Measurements from ENCODE around the gene TCEAL6. TPM values are rescaled to one million over a fixed set of nuclear protein-coding genes. Genes with fewer than 3 reads are reported as not detected.
A peak's percentile ranks its signal among the peaks of the same experiment; 100 is the strongest.
"Not testable (repeated sequence)": the region's sequence is repeated elsewhere in the genome, so short reads cannot be mapped to it uniquely, and the experiment has no call there.

The TCEAL6 gene
- total RNA-seq, 3 donors from 2014 or later (not counting 1 experiment from before 2014, with no cell fraction given) = not detected

GRCh38 chrX:102154900-102155805 is 12.9 kb upstream of the TCEAL6 start:
- ATAC-seq = peak; percentile 19 to 47 (median 41)
- H3K4me1 Mint-ChIP-seq = peaks cover 19 to 23% of the 10 kb centered on the region in 2 donors
- no peaks in the 10 kb centered on the region for H3K36me3 Mint-ChIP-seq
- H3K4me1 ChIP-seq (ENCODE audit: control insufficient read depth, insufficient read depth, low read length) = peaks cover 5% of the 10 kb centered on the region
- no peaks in the 10 kb centered on the region for H3K9me3 ChIP-seq (ENCODE audit: control insufficient read depth, insufficient read depth, low read length)
- no peaks in the 10 kb centered on the region for H3K36me3 ChIP-seq (ENCODE audit: control insufficient read depth, insufficient read depth, low read length)
- peak overlapping the region; percentile 53 for H3K4me3 ChIP-seq (ENCODE audit: low read length)
- peaks cover 11 to 32% of the 10 kb centered on the region in 2 donors for H3K27me3 Mint-ChIP-seq (ENCODE audit: low read depth in 2 of 2)
- intact Hi-C loops (cut with micrococcal nuclease) = no loop called here
- peak overlapping the region; percentile 81 to 90 for H3K27ac Mint-ChIP-seq
- peak in 1 of 2 donors; percentile 49 for DNase-seq
- no peaks in the 10 kb centered on the region for H3K9me3 Mint-ChIP-seq
- H3K4me3 Mint-ChIP-seq = peak overlapping the region; percentile 97
- H3K27me3 ChIP-seq (ENCODE audit: control insufficient read depth, insufficient read depth, low read length) = no peaks in the 10 kb centered on the region
- no peak for TF ChIP-seq CTCF (IDR thresholded peaks at IDR 0.05)
- 3% methylated on average over 15 of the region's 32 CpGs for WGBS (ENCODE audit: insufficient coverage)
- peak overlapping the region; percentile 52 for H3K27ac ChIP-seq (ENCODE audit: low read length)

- Mint-ChIP-seq H3K36me3 (no peaks in the 10 kb centered on the region), H3K9me3 (no peaks in the 10 kb centered on the region), H3K27me3 (ENCODE audit: low read depth in 2 of 2) (peaks cover 9 to 32% of the 10 kb centered on the region in 2 donors), H3K27ac (peak overlapping the region; percentile 81 to 90), H3K4me3 (peak overlapping the region; percentile 97), H3K4me1 (peaks cover 19 to 23% of the 10 kb centered on the region in 2 donors)
- ATAC-seq (no peak), DNase-seq (peak in 1 of 2 donors; percentile 26)
- Histone ChIP-seq H3K4me3 (ENCODE audit: low read length) (no peak overlapping the region), H3K4me1 (ENCODE audit: control insufficient read depth, insufficient read depth, low read length) (peaks cover 5% of the 10 kb centered on the region), H3K27me3 (ENCODE audit: control insufficient read depth, insufficient read depth, low read length) (no peaks in the 10 kb centered on the region), H3K9me3 (ENCODE audit: control insufficient read depth, insufficient read depth, low read length) (no peaks in the 10 kb centered on the region), H3K27ac (ENCODE audit: low read length) (no peak overlapping the region), H3K36me3 (ENCODE audit: control insufficient read depth, insufficient read depth, low read length) (no peaks in the 10 kb centered on the region)
- no peak for TF ChIP-seq CTCF (IDR thresholded peaks at IDR 0.05)
- intact Hi-C loops (cut with micrococcal nuclease) = no loop called here
- 30% methylated on average over 9 of the region's 11 CpGs for WGBS (ENCODE audit: insufficient coverage)
Measured at GRCh38 chrX:102154218-102154860, 12.1 kb upstream of the TCEAL6 start.

GRCh38 chrX:102141631-102142030 is 650 bp downstream of the TCEAL6 start:
- H3K4me3 Mint-ChIP-seq; H3K9me3 ChIP-seq (ENCODE audit: control insufficient read depth, insufficient read depth, low read length); H3K27me3 ChIP-seq (ENCODE audit: control insufficient read depth, insufficient read depth, low read length); H3K9me3 Mint-ChIP-seq; H3K4me1 ChIP-seq (ENCODE audit: control insufficient read depth, insufficient read depth, low read length); ATAC-seq; H3K36me3 ChIP-seq (ENCODE audit: control insufficient read depth, insufficient read depth, low read length); H3K4me3 ChIP-seq (ENCODE audit: low read length); intact Hi-C loops (cut with micrococcal nuclease); H3K27ac ChIP-seq (ENCODE audit: low read length); H3K4me1 Mint-ChIP-seq; H3K27ac Mint-ChIP-seq; H3K36me3 Mint-ChIP-seq; DNase-seq: not testable (repeated sequence)
- 20% methylated on average over 15 of the region's 19 CpGs for WGBS (ENCODE audit: insufficient coverage)
- peaks cover 17 to 53% of the 10 kb centered on the region in 2 donors for H3K27me3 Mint-ChIP-seq (ENCODE audit: low read depth in 2 of 2)

GRCh38 chrX:102140876-102141275 is 1.4 kb downstream of the TCEAL6 start:
- H3K9me3 Mint-ChIP-seq; H3K36me3 Mint-ChIP-seq; H3K4me3 ChIP-seq (ENCODE audit: low read length); H3K4me1 ChIP-seq (ENCODE audit: control insufficient read depth, insufficient read depth, low read length); intact Hi-C loops (cut with micrococcal nuclease); H3K36me3 ChIP-seq (ENCODE audit: control insufficient read depth, insufficient read depth, low read length); DNase-seq; H3K27me3 ChIP-seq (ENCODE audit: control insufficient read depth, insufficient read depth, low read length); H3K27ac Mint-ChIP-seq; H3K4me3 Mint-ChIP-seq; H3K27ac ChIP-seq (ENCODE audit: low read length); H3K4me1 Mint-ChIP-seq; H3K9me3 ChIP-seq (ENCODE audit: control insufficient read depth, insufficient read depth, low read length); ATAC-seq: not testable (repeated sequence)
- peaks cover 17 to 57% of the 10 kb centered on the region in 2 donors for H3K27me3 Mint-ChIP-seq (ENCODE audit: low read depth in 2 of 2)
- 85% methylated on average over 12 of the region's 16 CpGs for WGBS (ENCODE audit: insufficient coverage)

Measured in natural killer cell (primary cell).